ENCODE measurements around the gene ZNF581.

DNA sequence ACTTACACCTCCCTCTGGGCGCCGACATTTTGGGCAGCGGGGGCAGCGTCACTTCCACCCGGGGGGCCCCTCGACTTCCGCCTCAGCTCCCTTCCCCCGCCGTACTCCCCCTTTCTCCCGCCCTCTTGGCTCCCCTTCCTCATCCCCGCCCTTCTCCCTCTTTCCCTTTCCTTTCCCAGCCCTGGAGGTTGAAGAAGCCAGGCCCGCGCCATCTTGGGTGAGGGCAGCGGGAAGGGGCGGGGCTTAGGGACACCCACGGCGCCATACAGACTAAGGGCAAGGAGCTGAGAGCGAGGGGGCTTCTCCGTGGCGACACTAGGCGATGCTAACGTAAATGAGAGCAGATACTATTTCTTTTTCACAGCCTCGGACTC, 44.0 kb upstream of the ZNF581 start, which contains the start of gene FIZ1:
- peak; percentile 51; the same call in 1 of the 2 replicates for TF ChIP-seq ZNF24 (tag by site-specific recombination; IDR thresholded peaks at IDR 0.05)
- TF ChIP-seq, protein P1, sequence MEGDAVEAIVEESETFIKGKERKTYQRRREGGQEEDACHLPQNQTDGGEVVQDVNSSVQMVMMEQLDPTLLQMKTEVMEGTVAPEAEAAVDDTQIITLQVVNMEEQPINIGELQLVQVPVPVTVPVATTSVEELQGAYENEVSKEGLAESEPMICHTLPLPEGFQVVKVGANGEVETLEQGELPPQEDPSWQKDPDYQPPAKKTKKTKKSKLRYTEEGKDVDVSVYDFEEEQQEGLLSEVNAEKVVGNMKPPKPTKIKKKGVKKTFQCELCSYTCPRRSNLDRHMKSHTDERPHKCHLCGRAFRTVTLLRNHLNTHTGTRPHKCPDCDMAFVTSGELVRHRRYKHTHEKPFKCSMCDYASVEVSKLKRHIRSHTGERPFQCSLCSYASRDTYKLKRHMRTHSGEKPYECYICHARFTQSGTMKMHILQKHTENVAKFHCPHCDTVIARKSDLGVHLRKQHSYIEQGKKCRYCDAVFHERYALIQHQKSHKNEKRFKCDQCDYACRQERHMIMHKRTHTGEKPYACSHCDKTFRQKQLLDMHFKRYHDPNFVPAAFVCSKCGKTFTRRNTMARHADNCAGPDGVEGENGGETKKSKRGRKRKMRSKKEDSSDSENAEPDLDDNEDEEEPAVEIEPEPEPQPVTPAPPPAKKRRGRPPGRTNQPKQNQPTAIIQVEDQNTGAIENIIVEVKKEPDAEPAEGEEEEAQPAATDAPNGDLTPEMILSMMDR (tag by site-specific recombination; IDR thresholded peaks at IDR 0.05), result no peak
- TF ChIP-seq, protein P2, sequence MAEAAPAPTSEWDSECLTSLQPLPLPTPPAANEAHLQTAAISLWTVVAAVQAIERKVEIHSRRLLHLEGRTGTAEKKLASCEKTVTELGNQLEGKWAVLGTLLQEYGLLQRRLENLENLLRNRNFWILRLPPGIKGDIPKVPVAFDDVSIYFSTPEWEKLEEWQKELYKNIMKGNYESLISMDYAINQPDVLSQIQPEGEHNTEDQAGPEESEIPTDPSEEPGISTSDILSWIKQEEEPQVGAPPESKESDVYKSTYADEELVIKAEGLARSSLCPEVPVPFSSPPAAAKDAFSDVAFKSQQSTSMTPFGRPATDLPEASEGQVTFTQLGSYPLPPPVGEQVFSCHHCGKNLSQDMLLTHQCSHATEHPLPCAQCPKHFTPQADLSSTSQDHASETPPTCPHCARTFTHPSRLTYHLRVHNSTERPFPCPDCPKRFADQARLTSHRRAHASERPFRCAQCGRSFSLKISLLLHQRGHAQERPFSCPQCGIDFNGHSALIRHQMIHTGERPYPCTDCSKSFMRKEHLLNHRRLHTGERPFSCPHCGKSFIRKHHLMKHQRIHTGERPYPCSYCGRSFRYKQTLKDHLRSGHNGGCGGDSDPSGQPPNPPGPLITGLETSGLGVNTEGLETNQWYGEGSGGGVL (tag by site-specific recombination; IDR thresholded peaks at IDR 0.05), result peak; percentile 99
- TF ChIP-seq TCF7L2 (IDR thresholded peaks at IDR 0.05; ENCODE audit: borderline replicate concordance, low read depth, low read length), result no peak
- TF ChIP-seq ZNF624 (tag by site-specific recombination; IDR thresholded peaks at IDR 0.05), result no peak
- TF ChIP-seq, protein P3, sequence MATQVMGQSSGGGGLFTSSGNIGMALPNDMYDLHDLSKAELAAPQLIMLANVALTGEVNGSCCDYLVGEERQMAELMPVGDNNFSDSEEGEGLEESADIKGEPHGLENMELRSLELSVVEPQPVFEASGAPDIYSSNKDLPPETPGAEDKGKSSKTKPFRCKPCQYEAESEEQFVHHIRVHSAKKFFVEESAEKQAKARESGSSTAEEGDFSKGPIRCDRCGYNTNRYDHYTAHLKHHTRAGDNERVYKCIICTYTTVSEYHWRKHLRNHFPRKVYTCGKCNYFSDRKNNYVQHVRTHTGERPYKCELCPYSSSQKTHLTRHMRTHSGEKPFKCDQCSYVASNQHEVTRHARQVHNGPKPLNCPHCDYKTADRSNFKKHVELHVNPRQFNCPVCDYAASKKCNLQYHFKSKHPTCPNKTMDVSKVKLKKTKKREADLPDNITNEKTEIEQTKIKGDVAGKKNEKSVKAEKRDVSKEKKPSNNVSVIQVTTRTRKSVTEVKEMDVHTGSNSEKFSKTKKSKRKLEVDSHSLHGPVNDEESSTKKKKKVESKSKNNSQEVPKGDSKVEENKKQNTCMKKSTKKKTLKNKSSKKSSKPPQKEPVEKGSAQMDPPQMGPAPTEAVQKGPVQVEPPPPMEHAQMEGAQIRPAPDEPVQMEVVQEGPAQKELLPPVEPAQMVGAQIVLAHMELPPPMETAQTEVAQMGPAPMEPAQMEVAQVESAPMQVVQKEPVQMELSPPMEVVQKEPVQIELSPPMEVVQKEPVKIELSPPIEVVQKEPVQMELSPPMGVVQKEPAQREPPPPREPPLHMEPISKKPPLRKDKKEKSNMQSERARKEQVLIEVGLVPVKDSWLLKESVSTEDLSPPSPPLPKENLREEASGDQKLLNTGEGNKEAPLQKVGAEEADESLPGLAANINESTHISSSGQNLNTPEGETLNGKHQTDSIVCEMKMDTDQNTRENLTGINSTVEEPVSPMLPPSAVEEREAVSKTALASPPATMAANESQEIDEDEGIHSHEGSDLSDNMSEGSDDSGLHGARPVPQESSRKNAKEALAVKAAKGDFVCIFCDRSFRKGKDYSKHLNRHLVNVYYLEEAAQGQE (tag by site-specific recombination; IDR thresholded peaks at IDR 0.05), result 0 out of 2 replicates have a peak, but pooled peaks have one; percentile 11
- peak; percentile 94; the same call in 1 of the 2 replicates for TF ChIP-seq ZXDB (tag by site-specific recombination; IDR thresholded peaks at IDR 0.05)
- TF ChIP-seq, protein P4, sequence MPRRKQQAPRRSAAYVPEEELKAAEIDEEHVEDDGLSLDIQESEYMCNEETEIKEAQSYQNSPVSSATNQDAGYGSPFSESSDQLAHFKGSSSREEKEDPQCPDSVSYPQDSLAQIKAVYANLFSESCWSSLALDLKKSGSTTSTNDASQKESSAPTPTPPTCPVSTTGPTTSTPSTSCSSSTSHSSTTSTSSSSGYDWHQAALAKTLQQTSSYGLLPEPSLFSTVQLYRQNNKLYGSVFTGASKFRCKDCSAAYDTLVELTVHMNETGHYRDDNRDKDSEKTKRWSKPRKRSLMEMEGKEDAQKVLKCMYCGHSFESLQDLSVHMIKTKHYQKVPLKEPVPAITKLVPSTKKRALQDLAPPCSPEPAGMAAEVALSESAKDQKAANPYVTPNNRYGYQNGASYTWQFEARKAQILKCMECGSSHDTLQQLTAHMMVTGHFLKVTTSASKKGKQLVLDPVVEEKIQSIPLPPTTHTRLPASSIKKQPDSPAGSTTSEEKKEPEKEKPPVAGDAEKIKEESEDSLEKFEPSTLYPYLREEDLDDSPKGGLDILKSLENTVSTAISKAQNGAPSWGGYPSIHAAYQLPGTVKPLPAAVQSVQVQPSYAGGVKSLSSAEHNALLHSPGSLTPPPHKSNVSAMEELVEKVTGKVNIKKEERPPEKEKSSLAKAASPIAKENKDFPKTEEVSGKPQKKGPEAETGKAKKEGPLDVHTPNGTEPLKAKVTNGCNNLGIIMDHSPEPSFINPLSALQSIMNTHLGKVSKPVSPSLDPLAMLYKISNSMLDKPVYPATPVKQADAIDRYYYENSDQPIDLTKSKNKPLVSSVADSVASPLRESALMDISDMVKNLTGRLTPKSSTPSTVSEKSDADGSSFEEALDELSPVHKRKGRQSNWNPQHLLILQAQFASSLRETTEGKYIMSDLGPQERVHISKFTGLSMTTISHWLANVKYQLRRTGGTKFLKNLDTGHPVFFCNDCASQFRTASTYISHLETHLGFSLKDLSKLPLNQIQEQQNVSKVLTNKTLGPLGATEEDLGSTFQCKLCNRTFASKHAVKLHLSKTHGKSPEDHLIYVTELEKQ (tag by site-specific recombination; IDR thresholded peaks at IDR 0.05; ENCODE audit: borderline replicate concordance), result no peak; the same call in 1 of the 2 replicates
- no peak for TF ChIP-seq FEZF1 (tag by site-specific recombination; IDR thresholded peaks at IDR 0.05)
- TF ChIP-seq ZNF837 (tag by site-specific recombination; IDR thresholded peaks at IDR 0.05), result no peak
- no peak for TF ChIP-seq ZNF654 (tag by site-specific recombination; IDR thresholded peaks at IDR 0.05; ENCODE audit: low read depth)
- TF ChIP-seq ZNF776 (tag by site-specific recombination; IDR thresholded peaks at IDR 0.05; ENCODE audit: borderline replicate concordance), result no peak
- TF ChIP-seq ZNF248 (tag by site-specific recombination; IDR thresholded peaks at IDR 0.05), result no peak
- no peak for TF ChIP-seq ZNF155 (tag by site-specific recombination; IDR thresholded peaks at IDR 0.05)
